ENCODE results near the gene PARN.

Gene PARN

DNA sequence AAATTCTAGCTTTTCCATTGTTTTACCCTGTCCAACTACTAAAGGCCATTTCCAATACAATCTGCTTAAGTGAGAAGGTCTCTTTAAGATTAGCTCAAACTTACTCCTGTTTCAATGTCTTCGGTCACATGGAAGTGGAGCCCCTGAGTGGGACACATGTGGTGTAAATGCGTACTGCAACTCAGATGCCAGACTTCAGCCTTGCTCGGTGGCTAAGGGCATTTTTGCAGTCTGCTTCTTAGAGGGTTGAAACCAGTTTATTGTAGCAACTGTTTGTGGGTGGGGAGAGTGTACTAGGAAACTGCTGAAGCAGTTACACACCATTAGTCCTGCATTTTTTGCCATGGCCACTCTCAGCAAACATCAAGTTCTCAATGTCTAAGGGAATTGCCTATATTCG is 140.6 kb downstream of the PARN start:
- Histone ChIP-seq H3K4me3 (ENCODE audit: low read depth in 1 of 2, low read length in 1 of 2) (no peak overlapping the region), H3K36me3 (no peaks in the 10 kb centered on the region), H3K27me3 (no peaks in the 10 kb centered on the region), H3K9me3 (no peaks in the 10 kb centered on the region), H3K4me1 (ENCODE audit: control insufficient read depth in 1 of 2, insufficient read depth in 1 of 2, low read depth in 1 of 2, low read length in 1 of 2) (no peaks in the 10 kb centered on the region), H3K27ac (no peak overlapping the region)
- TF ChIP-seq, protein P1, sequence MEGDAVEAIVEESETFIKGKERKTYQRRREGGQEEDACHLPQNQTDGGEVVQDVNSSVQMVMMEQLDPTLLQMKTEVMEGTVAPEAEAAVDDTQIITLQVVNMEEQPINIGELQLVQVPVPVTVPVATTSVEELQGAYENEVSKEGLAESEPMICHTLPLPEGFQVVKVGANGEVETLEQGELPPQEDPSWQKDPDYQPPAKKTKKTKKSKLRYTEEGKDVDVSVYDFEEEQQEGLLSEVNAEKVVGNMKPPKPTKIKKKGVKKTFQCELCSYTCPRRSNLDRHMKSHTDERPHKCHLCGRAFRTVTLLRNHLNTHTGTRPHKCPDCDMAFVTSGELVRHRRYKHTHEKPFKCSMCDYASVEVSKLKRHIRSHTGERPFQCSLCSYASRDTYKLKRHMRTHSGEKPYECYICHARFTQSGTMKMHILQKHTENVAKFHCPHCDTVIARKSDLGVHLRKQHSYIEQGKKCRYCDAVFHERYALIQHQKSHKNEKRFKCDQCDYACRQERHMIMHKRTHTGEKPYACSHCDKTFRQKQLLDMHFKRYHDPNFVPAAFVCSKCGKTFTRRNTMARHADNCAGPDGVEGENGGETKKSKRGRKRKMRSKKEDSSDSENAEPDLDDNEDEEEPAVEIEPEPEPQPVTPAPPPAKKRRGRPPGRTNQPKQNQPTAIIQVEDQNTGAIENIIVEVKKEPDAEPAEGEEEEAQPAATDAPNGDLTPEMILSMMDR (IDR thresholded peaks at IDR 0.05): no peak

DNA sequence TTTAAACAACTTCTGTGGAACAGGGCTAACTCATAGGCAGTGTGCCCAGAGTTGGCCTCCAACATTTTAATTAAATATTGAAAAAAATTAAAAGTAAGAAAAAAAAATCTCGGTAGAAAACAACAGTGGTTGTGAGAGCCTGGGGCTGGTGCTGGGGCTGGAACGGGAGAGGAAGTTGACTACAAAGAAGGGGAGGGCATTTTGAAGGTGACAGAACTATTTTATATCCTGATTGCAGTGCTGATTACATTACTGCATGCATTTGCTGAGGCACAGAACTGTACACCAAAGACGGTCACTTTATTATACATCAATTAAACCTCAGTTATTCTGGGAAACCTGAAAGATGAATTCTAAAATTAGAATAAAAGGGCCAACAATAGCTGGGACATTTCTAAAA is 142.5 kb downstream of the PARN start:
- no peaks in the 10 kb centered on the region for H3K27me3 ChIP-seq
- peaks cover 5% of the 10 kb centered on the region for H3K36me3 ChIP-seq
- H3K9me3 ChIP-seq: no peaks in the 10 kb centered on the region
- H3K27ac ChIP-seq: no peak overlapping the region
- H3K4me1 ChIP-seq (ENCODE audit: control insufficient read depth in 1 of 2, insufficient read depth in 1 of 2, low read depth in 1 of 2, low read length in 1 of 2): no peaks in the 10 kb centered on the region
- TF ChIP-seq, protein P1 (IDR thresholded peaks at IDR 0.05): no peak
- H3K4me3 ChIP-seq (ENCODE audit: low read depth in 1 of 2, low read length in 1 of 2): no peak overlapping the region

DNA sequence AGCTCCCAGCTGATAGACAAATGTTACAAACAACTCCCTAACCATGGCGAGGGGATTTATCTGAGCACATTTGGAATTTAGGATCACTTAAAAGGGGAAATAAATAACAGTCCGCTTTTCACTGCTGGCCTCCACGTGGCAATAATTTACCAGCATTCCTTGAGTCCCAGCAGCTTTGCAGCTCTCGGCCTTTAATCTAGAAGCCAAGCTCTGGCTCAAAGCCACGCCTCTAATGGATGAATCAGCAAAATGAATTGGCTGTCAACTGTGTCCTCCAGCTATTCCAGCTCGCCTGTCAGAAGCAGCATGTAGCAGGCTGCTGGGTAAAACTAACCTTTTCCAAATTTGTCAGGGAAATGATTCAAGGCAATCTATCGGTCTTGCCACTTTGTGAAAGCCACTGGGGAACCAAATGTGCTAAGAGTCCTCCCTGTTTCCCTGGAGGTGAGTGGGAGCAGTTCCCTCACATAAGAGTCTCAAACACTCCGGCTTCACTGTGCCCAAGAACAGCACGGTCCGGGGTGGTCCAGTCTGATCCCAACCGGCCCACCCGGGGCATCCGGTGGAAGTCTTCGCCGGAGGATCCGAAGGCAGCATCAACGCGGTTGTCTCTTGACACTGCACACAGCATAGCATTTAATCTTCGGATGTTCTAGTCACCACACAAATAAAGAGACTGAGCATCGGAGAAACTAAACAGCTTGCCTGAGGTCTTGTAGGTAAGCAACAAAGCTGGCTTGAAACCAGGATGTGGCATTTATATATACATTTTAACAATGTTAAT is 143.3 kb downstream of the PARN start:
- Histone ChIP-seq H3K4me1 (ENCODE audit: control insufficient read depth in 1 of 2, insufficient read depth in 1 of 2, low read depth in 1 of 2, low read length in 1 of 2) (no peaks in the 10 kb centered on the region), H3K4me3 (ENCODE audit: low read depth in 1 of 2, low read length in 1 of 2) (no peak overlapping the region), H3K9me3 (no peaks in the 10 kb centered on the region), H3K27ac (no peak overlapping the region), H3K27me3 (no peaks in the 10 kb centered on the region), H3K36me3 (peaks cover 10% of the 10 kb centered on the region)
- TF ChIP-seq, protein P1 (IDR thresholded peaks at IDR 0.05): no peak

DNA sequence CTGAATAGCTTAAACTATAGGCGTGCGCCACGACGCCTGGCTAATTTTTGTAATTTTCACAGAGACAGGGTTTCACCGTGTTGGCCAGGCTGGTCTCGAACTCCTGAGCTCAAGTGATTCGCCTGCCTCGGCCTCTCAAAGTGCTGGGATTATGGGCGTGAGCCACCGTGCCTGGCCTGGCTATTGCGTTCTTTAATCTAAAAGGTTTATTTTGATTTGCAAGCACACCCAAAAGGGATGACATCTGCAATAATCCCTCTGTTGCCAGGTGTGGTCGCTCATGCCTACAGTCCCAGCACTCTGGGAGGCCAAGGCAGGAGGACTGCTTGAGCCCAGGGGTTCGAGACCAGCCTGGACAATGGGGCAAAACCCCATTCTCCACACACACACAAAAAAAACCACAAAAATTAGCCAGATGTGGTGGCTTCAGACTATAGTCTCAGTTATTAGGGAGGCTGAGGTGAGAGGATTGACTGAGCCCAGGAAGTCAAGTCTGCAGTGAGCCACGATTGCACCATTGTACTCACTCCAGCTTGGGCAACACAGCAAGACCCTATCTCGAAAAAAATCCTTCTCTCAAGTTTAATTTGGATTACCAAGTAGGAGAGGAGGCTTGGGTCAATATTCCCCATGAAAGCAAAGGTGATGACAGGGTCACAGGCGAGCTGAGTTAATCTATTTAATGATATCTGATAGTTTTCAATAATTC is 144.1 kb downstream of the PARN start:
- Histone ChIP-seq H3K9me3 (no peaks in the 10 kb centered on the region), H3K4me3 (ENCODE audit: low read depth in 1 of 2, low read length in 1 of 2) (no peak overlapping the region), H3K4me1 (ENCODE audit: control insufficient read depth in 1 of 2, insufficient read depth in 1 of 2, low read depth in 1 of 2, low read length in 1 of 2) (no peaks in the 10 kb centered on the region), H3K27ac (no peak overlapping the region), H3K36me3 (peaks cover 12% of the 10 kb centered on the region), H3K27me3 (no peaks in the 10 kb centered on the region)
- TF ChIP-seq, protein P1 (IDR thresholded peaks at IDR 0.05): no peak

DNA sequence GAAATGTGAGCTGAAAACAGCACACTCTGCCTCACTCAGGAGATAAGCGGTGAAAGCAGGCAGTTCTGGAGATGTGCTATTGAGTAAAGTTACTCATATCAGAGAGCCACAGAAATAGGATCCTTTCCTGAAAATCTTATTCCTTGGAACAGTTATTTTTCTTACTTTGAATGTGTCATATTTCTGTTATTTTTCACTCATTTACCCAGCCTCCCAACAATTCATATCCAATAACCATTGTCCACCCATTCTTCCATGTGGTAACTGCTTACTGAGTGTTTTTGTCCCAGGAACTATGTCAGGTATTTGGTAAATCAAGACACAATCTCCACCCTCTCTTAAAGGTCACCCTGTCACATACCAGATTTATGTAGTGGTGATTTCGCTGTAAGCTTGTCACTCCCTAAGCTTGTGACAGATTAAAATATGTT is 144.9 kb downstream of the PARN start:
- H3K4me1 ChIP-seq (ENCODE audit: control insufficient read depth in 1 of 2, insufficient read depth in 1 of 2, low read depth in 1 of 2, low read length in 1 of 2): no peaks in the 10 kb centered on the region
- H3K27ac ChIP-seq: no peak overlapping the region
- TF ChIP-seq, protein P1 (IDR thresholded peaks at IDR 0.05): no peak
- H3K9me3 ChIP-seq: no peaks in the 10 kb centered on the region
- H3K36me3 ChIP-seq: peaks cover 17% of the 10 kb centered on the region
- no peak overlapping the region for H3K4me3 ChIP-seq (ENCODE audit: low read depth in 1 of 2, low read length in 1 of 2)
- H3K27me3 ChIP-seq: no peaks in the 10 kb centered on the region
